ENCODE measurements around the gene LHFPL2.

GRCh38 chr5:78661044-78661443 lies 12.5 kb upstream of the LHFPL2 start:
- TF ChIP-seq CTCF (IDR thresholded peaks at IDR 0.05 in 2 of 3, conservative IDR thresholded peaks at IDR 0.05 in 1 of 3; ENCODE audit: insufficient read depth in 2 of 3, low read depth in 1 of 3, low read length in 3 of 3) = no peak
- TF ChIP-seq ATF3 (IDR thresholded peaks at IDR 0.05) = no peak
- TF ChIP-seq ATF3 (CRISPR knock-in tag; conservative IDR thresholded peaks at IDR 0.05) = no peak
- TF ChIP-seq FOS (IDR thresholded peaks at IDR 0.05; ENCODE audit: extremely low read depth, insufficient read length) = no peak
- TF ChIP-seq SMC3 (conservative IDR thresholded peaks at IDR 0.05; ENCODE audit: insufficient read depth, low read depth, low read length) = no peak
- no peak for TF ChIP-seq JUN (IDR thresholded peaks at IDR 0.05; ENCODE audit: borderline replicate concordance, low read depth, low read length)
- TF ChIP-seq JUN (CRISPR knock-in tag; IDR thresholded peaks at IDR 0.05; ENCODE audit: borderline replicate concordance) = no peak
- no peak for TF ChIP-seq NCOR1 (IDR thresholded peaks at IDR 0.05)
- no peak for TF ChIP-seq ZBTB43 (CRISPR knock-in tag; IDR thresholded peaks at IDR 0.05)
- no peak for TF ChIP-seq MCM2 (IDR thresholded peaks at IDR 0.05; ENCODE audit: low read depth)

Data from K562 (cell line).